Jurkat, Clone E6-1 (cell line): ENCODE data around the gene CTAGE4. TPM values are rescaled to one million over a fixed set of nuclear protein-coding genes. Genes with fewer than 3 reads are reported as not detected.
"Not testable (repeated sequence)": the region's sequence is repeated elsewhere in the genome, so short reads cannot be mapped to it uniquely, and the experiment has no call there.

Experiments used
- DNase-seq: peaks from one replicate; pipeline ENCODE4 v3.0.0-alpha.2; 2011; ENCODE audit warnings: low read depth, low spot score
- H3K4me3 ChIP-seq: 2 replicates; pipeline ENCODE4 v1.5.1; 2011; ENCODE audit warnings: mild to moderate bottlenecking, low read length, control low read depth, moderate library complexity
- polyA plus RNA-seq: library from polyadenylated mRNA; unstranded; fragments of >200 nt; gene quantifications from one replicate; pipeline ENCODE4 v1.2.1, GENCODE V29; 2012; ENCODE audit warnings: missing spikeins; ENCODE audit not compliant: insufficient read length, insufficient read depth

CTAGE4 gene
- polyA plus RNA-seq, result not detected

- not testable (repeated sequence) for H3K4me3 ChIP-seq, DNase-seq
Observed at GRCh38 chr7:144183166-144183565, at the start of gene CTAGE4. Gene CTAGE4 (plus strand): TSS chr7:144183466. CDS start chr7:144183504, 38 bp downstream.

- H3K4me3 ChIP-seq, result no peak overlapping the region
- DNase-seq, result no peak
Observed at GRCh38 chr7:144134116-144134515, 49.1 kb upstream of the CTAGE4 start.

- no peak overlapping the region for H3K4me3 ChIP-seq
- DNase-seq, result no peak
Observed at GRCh38 chr7:144137501-144137900, 45.8 kb upstream of the CTAGE4 start.

GRCh38 chr7:144142187-144142586, 41.1 kb upstream of the CTAGE4 start:
- no peak for DNase-seq

DNA sequence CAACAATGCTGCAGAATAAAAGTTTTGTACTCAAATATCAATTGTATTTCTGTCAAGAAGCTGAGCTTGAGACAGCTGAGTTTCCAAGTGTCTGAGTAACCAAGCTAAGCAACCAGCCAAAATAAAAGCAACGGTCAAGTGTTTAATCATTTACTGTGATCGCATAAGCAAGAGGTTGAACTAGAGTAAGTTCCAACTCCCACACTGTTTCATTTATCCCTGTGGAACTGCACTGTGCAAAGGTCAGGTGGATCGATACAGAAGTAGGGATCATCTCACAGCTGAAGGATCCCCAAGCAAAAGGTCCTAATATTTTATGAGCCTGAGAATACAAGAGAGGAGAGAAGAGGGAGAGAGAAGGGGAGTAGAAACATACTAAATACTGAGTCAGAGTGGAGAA, 38.8 kb upstream of the CTAGE4 start:
- no peak for DNase-seq
- no peak overlapping the region for H3K4me3 ChIP-seq

More at GRCh38 chr7:144142187-144142586, 41.1 kb upstream of the CTAGE4 start:
- no peak overlapping the region for H3K4me3 ChIP-seq

DNA sequence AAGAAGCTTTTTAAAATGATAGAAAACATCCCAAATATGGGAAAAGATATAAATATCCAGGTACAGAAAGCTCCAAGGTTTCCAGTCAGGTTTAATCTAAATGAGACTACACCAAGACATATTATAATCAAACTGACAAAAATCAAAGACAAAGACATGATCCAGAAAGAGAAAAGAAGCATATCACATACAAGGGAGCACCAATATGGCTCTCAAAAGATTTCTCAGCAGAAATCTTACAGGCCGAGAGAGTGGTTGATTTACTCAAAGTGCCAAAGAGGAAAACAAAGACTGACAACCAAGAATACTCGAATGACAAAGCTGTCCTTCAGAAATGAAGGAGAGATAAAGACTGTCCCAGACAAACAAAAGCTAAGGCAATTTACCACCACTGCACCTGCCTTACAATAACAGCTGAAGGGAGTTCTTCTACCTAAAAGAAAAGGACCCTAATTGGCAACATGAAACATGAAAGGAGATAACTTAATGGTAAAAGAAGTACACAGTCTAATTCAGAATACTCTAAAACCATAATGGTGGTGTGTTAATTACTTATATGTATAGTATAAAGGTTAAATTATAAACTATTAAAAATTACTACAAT, 34.9 kb upstream of the CTAGE4 start:
- no peak overlapping the region for H3K4me3 ChIP-seq
- DNase-seq, result no peak

DNA sequence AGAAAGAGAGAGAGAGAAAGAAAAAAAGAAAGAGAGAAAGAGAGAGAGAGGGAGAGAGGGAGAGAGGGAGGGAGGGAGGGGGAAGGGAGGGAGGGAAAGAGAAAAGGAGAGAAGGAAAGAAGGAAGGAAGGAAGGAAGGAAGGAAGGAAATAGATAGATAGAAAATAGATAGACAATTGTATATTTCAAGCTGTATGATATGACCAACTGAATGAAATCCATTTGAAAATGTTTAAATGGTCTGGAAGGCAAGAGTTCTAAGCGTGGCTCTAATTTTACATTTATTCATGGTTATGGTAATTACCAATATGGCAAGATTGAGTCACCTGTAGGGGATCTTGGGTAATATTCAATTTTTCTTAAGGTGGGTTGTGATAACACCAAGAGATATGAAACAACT, 24.4 kb upstream of the CTAGE4 start:
- DNase-seq, result no peak
- H3K4me3 ChIP-seq, result no peak overlapping the region

GRCh38 chr7:144164784-144165183, 18.5 kb upstream of the CTAGE4 start:
- DNase-seq, result no peak
- H3K4me3 ChIP-seq, result no peak overlapping the region

GRCh38 chr7:144171594-144172350, 11.5 kb upstream of the CTAGE4 start:
- DNase-seq, H3K4me3 ChIP-seq: not testable (repeated sequence)

DNA sequence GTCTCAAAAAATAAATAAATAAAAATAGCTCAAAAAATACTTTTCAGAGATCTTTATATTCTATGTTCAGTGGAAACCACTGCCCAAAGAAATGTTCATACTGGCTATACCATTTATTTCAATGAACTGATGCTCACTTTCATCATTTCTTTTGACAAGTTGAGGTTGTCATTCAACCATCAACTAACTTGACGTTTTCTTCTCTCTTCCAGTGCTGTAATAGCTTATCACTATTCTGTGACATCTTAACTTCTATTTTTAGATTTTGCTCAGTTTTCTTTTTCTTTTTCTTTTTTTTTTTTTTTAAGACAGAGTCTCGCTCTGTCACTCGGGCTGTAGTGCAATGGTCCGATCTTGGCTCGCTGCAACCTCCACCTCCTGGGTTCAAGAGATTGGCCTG, 8.7 kb upstream of the CTAGE4 start:
- H3K4me3 ChIP-seq, result no peak overlapping the region
- no peak for DNase-seq

DNA sequence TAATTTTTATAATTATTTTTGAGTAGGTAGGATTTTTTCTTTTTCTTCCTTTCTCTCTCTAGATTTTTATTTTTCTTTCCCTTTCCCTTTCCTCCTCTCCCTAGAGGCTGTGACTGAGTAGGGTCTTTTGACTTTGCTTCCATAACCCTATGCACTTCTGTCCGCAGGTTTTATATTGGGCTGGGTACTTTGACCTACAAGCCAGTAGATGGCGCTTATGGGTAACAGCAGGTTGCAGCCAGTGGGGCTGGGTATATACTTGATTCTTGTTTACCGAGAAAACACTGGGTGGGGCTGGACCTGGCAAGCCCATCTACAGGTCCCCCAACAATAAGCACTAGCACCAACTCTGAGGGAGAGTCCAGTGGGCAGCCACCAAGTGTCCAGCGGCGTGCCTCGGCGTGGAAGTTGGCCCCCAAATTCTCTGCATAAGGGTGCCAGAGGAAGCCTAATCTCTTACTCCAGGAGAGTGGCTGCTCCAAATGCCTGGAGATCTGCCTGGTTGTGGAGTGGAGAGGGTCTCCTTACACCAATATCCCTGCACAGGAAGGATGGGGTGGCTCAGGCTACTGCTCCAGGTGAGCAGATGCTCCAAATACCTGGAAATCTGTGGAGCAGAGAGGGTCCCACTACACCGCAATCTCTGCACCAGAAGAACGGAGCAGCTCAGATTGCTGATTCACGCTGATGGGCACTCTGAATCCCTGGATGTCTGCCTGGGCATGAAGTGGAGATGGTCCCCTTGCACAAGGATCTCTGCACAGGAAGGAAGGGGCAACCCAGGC, 4.7 kb upstream of the CTAGE4 start:
- H3K4me3 ChIP-seq, result not testable (repeated sequence)
- DNase-seq, result peak; percentile 0

GRCh38 chr7:144179165-144179479, 4.1 kb upstream of the CTAGE4 start:
- not testable (repeated sequence) for DNase-seq, H3K4me3 ChIP-seq

GRCh38 chr7:144187848-144188247, 4.6 kb downstream of the CTAGE4 start:
- not testable (repeated sequence) for DNase-seq, H3K4me3 ChIP-seq

DNA sequence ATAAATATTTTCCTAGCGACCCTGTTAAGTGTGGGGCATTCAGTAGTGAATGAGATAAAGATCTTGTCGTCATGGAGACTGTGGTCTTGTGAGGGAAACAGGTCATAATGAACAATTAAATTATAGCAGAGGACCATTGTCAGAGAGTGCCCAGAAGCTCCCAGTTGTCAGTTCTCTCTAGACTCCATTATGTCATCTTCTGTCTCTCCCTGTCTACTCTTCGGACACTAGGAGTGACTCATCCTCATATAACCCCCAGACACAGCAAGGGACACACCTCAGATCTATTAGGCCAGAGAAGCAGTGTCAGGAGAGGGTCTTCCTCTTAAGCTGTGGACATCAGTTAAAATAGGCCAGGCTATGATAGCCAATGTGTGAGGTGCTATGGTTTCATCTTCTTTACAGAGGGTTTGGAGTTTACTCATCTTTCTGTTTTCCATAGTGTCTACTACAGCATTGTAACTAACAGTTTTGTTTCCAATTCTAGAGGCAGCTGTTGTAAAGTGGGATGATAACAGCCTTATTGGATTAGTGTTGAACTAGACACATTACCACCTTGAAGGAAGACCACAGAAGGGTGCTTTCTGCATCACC, 5.4 kb downstream of the CTAGE4 start:
- not testable (repeated sequence) for H3K4me3 ChIP-seq, DNase-seq

GRCh38 chr7:144193782-144194181, 10.5 kb downstream of the CTAGE4 start:
- not testable (repeated sequence) for DNase-seq, H3K4me3 ChIP-seq

DNA sequence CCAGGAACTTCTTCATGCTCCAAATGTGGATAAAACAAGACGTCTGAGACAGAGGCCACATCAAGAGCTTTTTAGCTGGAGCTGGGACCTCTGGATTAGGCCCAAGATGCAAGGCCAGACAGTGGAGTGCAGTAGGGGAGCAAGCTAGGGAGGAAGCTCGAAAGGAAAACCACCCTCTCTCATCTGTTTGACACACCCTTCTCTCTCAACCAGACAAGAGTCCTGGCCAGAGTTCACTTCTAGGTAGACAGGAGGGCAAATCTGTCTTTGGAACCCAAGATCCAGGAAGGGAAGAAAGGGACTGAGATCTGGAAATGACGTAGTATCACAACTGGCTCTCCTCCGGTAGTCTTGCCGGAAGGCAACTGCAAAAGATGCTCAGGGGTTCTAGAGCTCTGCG, 11.2 kb downstream of the CTAGE4 start:
- H3K4me3 ChIP-seq, DNase-seq: not testable (repeated sequence)

DNA sequence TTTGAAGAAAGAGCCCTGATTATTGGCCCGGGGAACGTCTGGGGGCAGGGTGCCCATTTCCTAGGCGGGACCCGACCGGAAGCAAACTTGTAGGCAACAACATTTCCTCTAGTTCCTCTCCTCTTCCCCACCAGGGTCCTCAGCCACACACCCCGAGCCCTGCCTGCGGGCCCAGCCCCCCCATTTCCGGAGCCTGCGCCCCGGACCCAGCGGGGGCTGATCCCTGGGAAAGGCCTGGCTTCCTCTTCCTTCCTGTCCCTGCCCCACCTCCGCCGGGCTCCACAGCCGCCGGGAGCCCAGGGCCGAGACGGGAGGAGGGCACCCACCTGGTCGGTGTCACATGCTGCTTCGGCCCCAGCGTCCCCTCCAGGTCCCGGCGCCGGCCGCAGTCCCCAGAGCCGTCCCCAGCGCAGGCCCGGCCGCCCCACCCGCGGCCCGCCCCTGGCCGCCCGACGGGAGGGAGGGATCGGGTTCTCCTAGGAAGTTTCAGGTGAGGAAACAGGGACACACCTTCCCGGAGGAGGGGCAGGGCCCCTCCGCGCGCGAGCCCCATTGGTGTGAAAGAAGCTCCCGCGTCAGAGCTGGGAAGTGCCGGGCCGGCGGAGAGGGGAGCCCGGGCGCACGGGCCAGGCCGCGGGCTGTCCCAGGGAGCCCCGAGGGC, 12.1 kb downstream of the CTAGE4 start, which contains the start of gene ARHGEF35:
TSS of gene ARHGEF35 (minus strand) at position 622 of the 661 bp plus-strand sequence. CDS start 7,450 bp downstream, outside the sequence.
- H3K4me3 ChIP-seq, DNase-seq: not testable (repeated sequence)

GRCh38 chr7:144198934-144199333, 15.7 kb downstream of the CTAGE4 start:
- not testable (repeated sequence) for DNase-seq

DNA sequence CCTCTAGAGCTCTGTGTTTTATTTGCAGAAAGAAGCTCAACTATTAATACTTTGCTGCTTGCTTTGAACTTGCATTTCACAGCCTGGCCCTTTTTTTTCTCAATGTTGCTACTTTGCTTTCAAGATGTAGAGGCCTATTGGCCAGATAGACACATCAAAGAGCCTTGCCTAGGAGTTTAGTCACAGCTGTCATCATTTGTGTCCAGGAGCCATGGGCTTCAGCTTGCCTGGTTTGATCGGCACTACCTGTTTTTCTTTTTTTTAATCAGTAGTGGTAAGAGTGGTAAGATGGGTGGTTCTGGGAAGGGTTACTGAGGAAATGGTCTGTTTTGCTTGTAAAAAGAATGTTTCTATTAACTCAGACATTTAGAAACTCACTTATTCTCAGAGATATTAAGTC, 18.7 kb downstream of the CTAGE4 start:
- not testable (repeated sequence) for DNase-seq, H3K4me3 ChIP-seq

More at GRCh38 chr7:144198934-144199333, 15.7 kb downstream of the CTAGE4 start:
- H3K4me3 ChIP-seq, result not testable (repeated sequence)
